Neural cell (in vitro differentiated cells): ENCODE data around the gene CTSK.

Source experiments
- CTCF ChIP-seq: fragments of 450-650 bp; IDR thresholded peaks from 2 replicates; pipeline ENCODE4 v1.5.1; 2014; ENCODE audit warnings: antibody characterized with exemption, mild to moderate bottlenecking, moderate library complexity; ENCODE audit not compliant: poor library complexity, severe bottlenecking
- EP300 ChIP-seq: fragments of 450-650 bp; conservative IDR thresholded peaks from 2 replicates; pipeline ENCODE4 v1.6.1; 2014; ENCODE audit warnings: antibody characterized with exemption, mild to moderate bottlenecking, moderate library complexity; ENCODE audit not compliant: poor library complexity, severe bottlenecking
- EZH2 ChIP-seq: fragments of 200-600, 300-800 bp; shearing (Covaris generic), sonication (generic); IDR thresholded peaks from 2 replicates; pipeline ENCODE4 v1.6.1; 2014; ENCODE audit warnings: antibody characterized with exemption, low read length, borderline replicate concordance, mild to moderate bottlenecking; ENCODE audit not compliant: insufficient read depth, poor library complexity, severe bottlenecking
- POLR2AphosphoS5 ChIP-seq: IDR thresholded peaks from 2 replicates; pipeline ENCODE4 v1.6.1; 2012

GRCh38 chr1:150842964-150843363, 34.9 kb upstream of the CTSK start:
- TF ChIP-seq CTCF (no peak), EP300 (no peak), EZH2 (no peak), POLR2AphosphoS5 (no peak)
